Caco-2 (cell line): ENCODE measurements around the gene PYHIN1. TPM values are rescaled to one million over a fixed set of nuclear protein-coding genes. Genes with fewer than 3 reads are reported as not detected.

Source experiments
- BruUV-seq: library from RNA; stranded (reverse); fragments of 400-500 nt; replicated peaks from 2 replicates; lab custom pipeline; 2021; lab: Mats Ljungman, UMichigan
- CTCF ChIA-PET: fragments of 300-600 bp; sonication (Branson Sonifier 250); formaldehyde crosslinking; loops from one replicate; lab custom pipeline; 2022; ENCODE audit warnings: antibody characterized with exemption; lab: Charles Lee
- POLR2A ChIA-PET: fragments of 300-600 bp; sonication (Branson Sonifier 250); formaldehyde crosslinking; loops from one replicate; lab custom pipeline; 2022; ENCODE audit warnings: antibody characterized with exemption; lab: Charles Lee
- DNase-seq, 2 experiments: peaks; one replicate each; pipeline versions ENCODE4 v3.0.0 to v3.0.0-alpha.2; 2020 to 2022
- H3K27me3 ChIP-seq: replicated peaks from 2 replicates; pipeline ENCODE4 v1.6.0; 2011; ENCODE audit warnings: low read length; ENCODE audit not compliant: control insufficient read depth, insufficient read depth
- H3K36me3 ChIP-seq: 2 replicates; pipeline ENCODE4 v1.5.1; 2011; ENCODE audit warnings: low read length; ENCODE audit not compliant: control insufficient read depth, insufficient read depth
- H3K4me1 ChIP-seq: fragments of 250-450 bp; sonication (Bioruptor Pico); 2 replicates; pipeline ENCODE4 v1.5.1; 2020; ENCODE audit warnings: mild to moderate bottlenecking
- H3K4me3 ChIP-seq: 2 replicates; pipeline ENCODE4 v1.5.1; 2011; ENCODE audit warnings: low read depth, mild to moderate bottlenecking, control low read depth, low read length
- H3K9me3 ChIP-seq: fragments of 250-450 bp; sonication (Bioruptor Pico); 2 replicates; pipeline ENCODE4 v1.5.1; 2020; ENCODE audit warnings: mild to moderate bottlenecking, moderate library complexity
- H3K27ac Mint-ChIP-seq: one replicate; pipeline ENCODE4 v1.8.0; 2022; ENCODE audit warnings: mixed read lengths; ENCODE audit not compliant: unreplicated experiment
- H3K27me3 Mint-ChIP-seq: one replicate; pipeline ENCODE4 v1.8.0; 2022; ENCODE audit warnings: mixed read lengths; ENCODE audit not compliant: insufficient read depth, unreplicated experiment
- H3K36me3 Mint-ChIP-seq: one replicate; pipeline ENCODE4 v1.8.0; 2022; ENCODE audit warnings: mild to moderate bottlenecking, mixed read lengths; ENCODE audit not compliant: insufficient read depth, unreplicated experiment
- H3K4me1 Mint-ChIP-seq: one replicate; pipeline ENCODE4 v1.8.0; 2022; ENCODE audit warnings: low read depth, mixed read lengths; ENCODE audit not compliant: unreplicated experiment
- H3K4me3 Mint-ChIP-seq: one replicate; pipeline ENCODE4 v1.8.0; 2022; ENCODE audit warnings: mild to moderate bottlenecking, moderate library complexity, mixed read lengths; ENCODE audit not compliant: unreplicated experiment
- H3K9me3 Mint-ChIP-seq: one replicate; pipeline ENCODE4 v1.8.0; 2022; ENCODE audit warnings: mixed read lengths; ENCODE audit not compliant: unreplicated experiment
- intact Hi-C: fragments of 100-400 bp; cut with micrococcal nuclease; formaldehyde crosslinking; loops from one replicate; pipeline ENCODE4 v1.10.0; 2022; ENCODE audit not compliant: unreplicated experiment
- total RNA-seq: library from RNA; stranded (reverse); gene quantifications from 2 replicates; pipeline ENCODE4 v1.2.3, GENCODE V29; 2022
- TF ChIP-seq, protein P1 (sequence below), 2 experiments: fragments of 200-600 bp in 1 of 2; IDR thresholded peaks; 1 replicate in 1 of 2; 2 replicates in 1 of 2; pipeline versions ENCODE4 v1.5.1 to v1.8.0; 2011 to 2022; ENCODE audit warnings: antibody characterized with exemption in 1 of 2, control low read depth in 1 of 2, inconsistent platforms in 1 of 2, low read depth in 1 of 2, low read length in 1 of 2, mild to moderate bottlenecking in 1 of 2, moderate library complexity in 1 of 2; ENCODE audit not compliant: insufficient read depth in 1 of 2, severe bottlenecking in 1 of 2, unreplicated experiment in 1 of 2

Gene PYHIN1
- total RNA-seq, 1 experiment from 2014 or later = not detected

DNA sequence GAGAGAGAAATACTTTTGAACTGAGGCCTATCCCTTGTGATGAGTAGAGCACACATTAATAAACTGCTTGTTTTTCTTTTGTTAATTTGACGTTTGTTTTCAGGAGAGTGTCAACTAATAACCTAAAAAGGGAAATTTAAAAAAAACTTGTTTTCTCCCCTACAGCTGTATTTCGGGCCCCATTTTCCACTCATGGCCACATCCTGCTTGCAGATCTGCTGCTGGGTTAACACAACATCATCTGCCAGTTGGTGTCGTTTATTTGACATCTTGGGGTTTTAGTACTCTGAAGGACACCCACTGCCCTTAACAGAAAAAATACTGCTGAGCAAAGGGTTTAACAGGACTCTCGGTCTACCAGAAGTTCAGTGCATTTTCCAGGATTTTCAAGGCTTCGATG, 848 bp upstream of the PYHIN1 start:
- CTCF ChIA-PET = no interaction called here
- Histone ChIP-seq H3K4me1 (no peaks in the 10 kb centered on the region), H3K4me3 (no peak overlapping the region), H3K36me3 (no peaks in the 10 kb centered on the region), H3K9me3 (no peaks in the 10 kb centered on the region), H3K27me3 (no peaks in the 10 kb centered on the region)
- no TSS peak for BruUV-seq
- no peaks in the 10 kb centered on the region for H3K27me3 Mint-ChIP-seq
- H3K4me3 Mint-ChIP-seq = no peak overlapping the region
- no peak overlapping the region for H3K27ac Mint-ChIP-seq
- no peaks in the 10 kb centered on the region for H3K4me1 Mint-ChIP-seq
- POLR2A ChIA-PET = no interaction called here
- no peaks in the 10 kb centered on the region for H3K36me3 Mint-ChIP-seq
- intact Hi-C loops = no loop called here
- no peak for DNase-seq
- H3K9me3 Mint-ChIP-seq = peaks cover 10% of the 10 kb centered on the region
- TF ChIP-seq, protein P1, sequence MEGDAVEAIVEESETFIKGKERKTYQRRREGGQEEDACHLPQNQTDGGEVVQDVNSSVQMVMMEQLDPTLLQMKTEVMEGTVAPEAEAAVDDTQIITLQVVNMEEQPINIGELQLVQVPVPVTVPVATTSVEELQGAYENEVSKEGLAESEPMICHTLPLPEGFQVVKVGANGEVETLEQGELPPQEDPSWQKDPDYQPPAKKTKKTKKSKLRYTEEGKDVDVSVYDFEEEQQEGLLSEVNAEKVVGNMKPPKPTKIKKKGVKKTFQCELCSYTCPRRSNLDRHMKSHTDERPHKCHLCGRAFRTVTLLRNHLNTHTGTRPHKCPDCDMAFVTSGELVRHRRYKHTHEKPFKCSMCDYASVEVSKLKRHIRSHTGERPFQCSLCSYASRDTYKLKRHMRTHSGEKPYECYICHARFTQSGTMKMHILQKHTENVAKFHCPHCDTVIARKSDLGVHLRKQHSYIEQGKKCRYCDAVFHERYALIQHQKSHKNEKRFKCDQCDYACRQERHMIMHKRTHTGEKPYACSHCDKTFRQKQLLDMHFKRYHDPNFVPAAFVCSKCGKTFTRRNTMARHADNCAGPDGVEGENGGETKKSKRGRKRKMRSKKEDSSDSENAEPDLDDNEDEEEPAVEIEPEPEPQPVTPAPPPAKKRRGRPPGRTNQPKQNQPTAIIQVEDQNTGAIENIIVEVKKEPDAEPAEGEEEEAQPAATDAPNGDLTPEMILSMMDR (IDR thresholded peaks at IDR 0.05; ENCODE audit: insufficient read depth in 1 of 2, low read depth in 1 of 2, low read length in 1 of 2, severe bottlenecking in 1 of 2, unreplicated experiment in 1 of 2) = no peak

DNA sequence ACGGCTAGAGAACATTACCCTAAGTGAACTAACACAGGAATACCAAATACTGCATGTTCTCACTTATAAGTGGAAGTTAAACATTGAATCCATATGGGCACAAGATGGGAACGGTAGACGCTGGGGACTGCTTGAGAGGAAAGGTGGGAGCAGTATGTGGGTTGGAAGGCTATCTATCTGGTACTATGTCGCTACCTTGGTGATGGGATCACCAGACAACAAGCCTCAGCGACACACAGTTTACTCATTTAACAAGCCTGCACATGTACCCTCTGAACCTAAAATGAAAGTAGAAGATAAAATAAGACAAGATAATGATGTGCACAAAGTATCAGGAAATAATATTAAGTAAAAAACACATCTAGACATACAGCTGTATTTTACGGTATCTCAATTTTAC, 819 bp downstream of the PYHIN1 start:
- no peaks in the 10 kb centered on the region for H3K27me3 Mint-ChIP-seq
- DNase-seq = no peak
- intact Hi-C loops = no loop called here
- H3K4me3 Mint-ChIP-seq = no peak overlapping the region
- ChIA-PET CTCF (no interaction called here), POLR2A (no interaction called here)
- BruUV-seq = no TSS peak
- Histone ChIP-seq H3K4me1 (no peaks in the 10 kb centered on the region), H3K27me3 (no peaks in the 10 kb centered on the region), H3K9me3 (no peaks in the 10 kb centered on the region), H3K4me3 (no peak overlapping the region), H3K36me3 (no peaks in the 10 kb centered on the region)
- no peak overlapping the region for H3K27ac Mint-ChIP-seq
- no peaks in the 10 kb centered on the region for H3K36me3 Mint-ChIP-seq
- H3K4me1 Mint-ChIP-seq = no peaks in the 10 kb centered on the region
- peaks cover 4% of the 10 kb centered on the region for H3K9me3 Mint-ChIP-seq
- TF ChIP-seq, protein P1 (IDR thresholded peaks at IDR 0.05; ENCODE audit: insufficient read depth in 1 of 2, low read depth in 1 of 2, low read length in 1 of 2, severe bottlenecking in 1 of 2, unreplicated experiment in 1 of 2) = no peak

DNA sequence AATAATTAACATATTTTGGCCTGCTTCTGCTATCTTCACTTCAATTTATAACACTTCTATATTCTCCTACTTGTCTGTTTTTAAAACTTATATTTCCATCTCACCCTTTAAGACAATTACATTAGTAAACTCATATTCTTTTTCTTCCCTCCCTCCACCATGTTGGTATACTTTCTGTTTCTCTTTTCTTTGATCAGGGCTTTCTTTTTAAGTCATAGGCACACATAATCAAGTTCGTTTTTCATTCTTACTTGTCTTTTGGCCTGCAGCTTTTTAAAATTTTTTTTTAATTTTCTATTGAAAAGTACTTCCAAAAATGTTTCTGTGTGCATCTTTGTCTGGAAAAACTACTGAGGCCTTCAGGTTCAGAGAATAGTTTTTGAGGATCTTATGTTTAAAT, 2.3 kb downstream of the PYHIN1 start:
- no TSS peak for BruUV-seq
- no peaks in the 10 kb centered on the region for H3K4me1 ChIP-seq
- H3K9me3 ChIP-seq = no peaks in the 10 kb centered on the region
- ChIA-PET POLR2A (no interaction called here), CTCF (no interaction called here)
- no peak for DNase-seq
- H3K27ac Mint-ChIP-seq = no peak overlapping the region
- H3K4me3 Mint-ChIP-seq = no peak overlapping the region
- TF ChIP-seq, protein P1 (IDR thresholded peaks at IDR 0.05; ENCODE audit: insufficient read depth in 1 of 2, low read depth in 1 of 2, low read length in 1 of 2, severe bottlenecking in 1 of 2, unreplicated experiment in 1 of 2) = no peak
- H3K36me3 Mint-ChIP-seq = no peaks in the 10 kb centered on the region
- no peaks in the 10 kb centered on the region for H3K27me3 ChIP-seq
- no peaks in the 10 kb centered on the region for H3K27me3 Mint-ChIP-seq
- H3K4me1 Mint-ChIP-seq = no peaks in the 10 kb centered on the region
- no peaks in the 10 kb centered on the region for H3K36me3 ChIP-seq
- H3K4me3 ChIP-seq = no peak overlapping the region
- H3K9me3 Mint-ChIP-seq = no peaks in the 10 kb centered on the region
- intact Hi-C loops = no loop called here
